WTC11 (cell line): ENCODE data around the gene UBASH3A. TPM values are rescaled to one million over a fixed set of nuclear protein-coding genes. Genes with fewer than 3 reads are reported as not detected.

Experiments used
- ATAC-seq: fragments of 200-7000 bp; cut with Tn5 transposase; 2 replicates; pipeline ENCODE4 v1.10.0; 2021; ENCODE audit warnings: mild to moderate bottlenecking, moderate library complexity
- CTCF ChIA-PET: fragments of 300-600 bp; sonication (Branson Sonifier 250); formaldehyde crosslinking; loops from one replicate; lab custom pipeline; 2021; ENCODE audit warnings: antibody characterized with exemption; lab: Charles Lee
- POLR2A ChIA-PET: fragments of 350-600 bp; sonication (Branson Sonifier 250); formaldehyde crosslinking; loops from one replicate; lab custom pipeline; 2021; ENCODE audit warnings: antibody characterized with exemption; lab: Charles Lee
- DNase-seq: peaks from one replicate; pipeline ENCODE4 v3.0.0; 2021; ENCODE audit warnings: low spot score
- H3K27ac Mint-ChIP-seq: 2 replicates; pipeline ENCODE4 v1.8.0; 2021; ENCODE audit warnings: mixed read lengths
- H3K27me3 Mint-ChIP-seq: 2 replicates; pipeline ENCODE4 v1.8.0; 2021; ENCODE audit warnings: low read depth, mild to moderate bottlenecking, moderate library complexity, mixed read lengths
- H3K36me3 Mint-ChIP-seq: 2 replicates; pipeline ENCODE4 v1.8.0; 2021; ENCODE audit warnings: mixed read lengths
- H3K4me1 Mint-ChIP-seq: 2 replicates; pipeline ENCODE4 v1.8.0; 2022; ENCODE audit warnings: mixed read lengths
- H3K4me3 Mint-ChIP-seq: 2 replicates; pipeline ENCODE4 v1.8.0; 2021; ENCODE audit warnings: mild to moderate bottlenecking, moderate library complexity, mixed read lengths
- H3K9me3 Mint-ChIP-seq: 2 replicates; pipeline ENCODE4 v1.8.0; 2021; ENCODE audit warnings: mixed read lengths
- AFF4 ChIP-seq: sonication (generic); formaldehyde crosslinking; IDR thresholded peaks from 2 replicates; pipeline ENCODE4 v1.8.1; 2023; ENCODE audit warnings: mild to moderate bottlenecking, missing genetic modification reagents, borderline replicate concordance
- CREB1 ChIP-seq: sonication (generic); formaldehyde crosslinking; IDR thresholded peaks from 2 replicates; pipeline ENCODE4 v1.8.0; 2023; ENCODE audit warnings: mild to moderate bottlenecking, missing genetic modification reagents
- E2F5 ChIP-seq: sonication (generic); formaldehyde crosslinking; IDR thresholded peaks from 2 replicates; pipeline ENCODE4 v1.8.1; 2022; ENCODE audit warnings: mild to moderate bottlenecking, moderate library complexity, missing genetic modification reagents
- ESRRA ChIP-seq: sonication (generic); formaldehyde crosslinking; IDR thresholded peaks from 2 replicates; pipeline ENCODE4 v1.8.1; 2022; ENCODE audit warnings: mild to moderate bottlenecking, missing genetic modification reagents, borderline replicate concordance
- IRF1 ChIP-seq: sonication (generic); formaldehyde crosslinking; IDR thresholded peaks from 2 replicates; pipeline ENCODE4 v1.8.0; 2023; ENCODE audit warnings: missing genetic modification reagents
- MAX ChIP-seq: sonication (generic); formaldehyde crosslinking; IDR thresholded peaks from 2 replicates; pipeline ENCODE4 v1.8.0; 2022; ENCODE audit warnings: mild to moderate bottlenecking, missing genetic modification reagents
- MLX ChIP-seq: sonication (generic); formaldehyde crosslinking; IDR thresholded peaks from 2 replicates; pipeline ENCODE4 v1.8.1; 2023; ENCODE audit warnings: mild to moderate bottlenecking, missing genetic modification reagents, moderate library complexity
- NFE2L1 ChIP-seq: sonication (generic); formaldehyde crosslinking; IDR thresholded peaks from 2 replicates; pipeline ENCODE4 v1.8.1; 2023; ENCODE audit warnings: missing genetic modification reagents
- NR2C2 ChIP-seq: sonication (generic); formaldehyde crosslinking; IDR thresholded peaks from 2 replicates; pipeline ENCODE4 v1.8.0; 2022; ENCODE audit warnings: mild to moderate bottlenecking, missing genetic modification reagents
- NR3C1 ChIP-seq: sonication (generic); formaldehyde crosslinking; conservative IDR thresholded peaks from 2 replicates; pipeline ENCODE4 v1.8.1; 2023; ENCODE audit warnings: low read depth, mild to moderate bottlenecking, missing genetic modification reagents
- OVOL2 ChIP-seq: fragments of 250-450 bp; sonication (Bioruptor Pico); IDR thresholded peaks from 2 replicates; pipeline ENCODE4 v1.9.0; 2021; ENCODE audit warnings: mild to moderate bottlenecking, borderline replicate concordance
- PRDM15 ChIP-seq: sonication (generic); formaldehyde crosslinking; IDR thresholded peaks from 2 replicates; pipeline ENCODE4 v1.8.0; 2022; ENCODE audit warnings: missing genetic modification reagents
- PRRX2 ChIP-seq: fragments of 250-450 bp; sonication (Bioruptor Pico); IDR thresholded peaks from 2 replicates; pipeline ENCODE4 v1.8.0; 2021; ENCODE audit warnings: mild to moderate bottlenecking
- TCF7 ChIP-seq: sonication (generic); formaldehyde crosslinking; IDR thresholded peaks from 2 replicates; pipeline ENCODE4 v1.8.0; 2022; ENCODE audit warnings: mild to moderate bottlenecking, low read depth, missing genetic modification reagents, moderate library complexity
- TEAD4 ChIP-seq: sonication (generic); formaldehyde crosslinking; IDR thresholded peaks from 2 replicates; pipeline ENCODE4 v1.8.0; 2022; ENCODE audit warnings: mild to moderate bottlenecking, missing genetic modification reagents
- USF2 ChIP-seq: sonication (generic); formaldehyde crosslinking; IDR thresholded peaks from 2 replicates; pipeline ENCODE4 v1.8.1; 2023; ENCODE audit warnings: mild to moderate bottlenecking, missing genetic modification reagents, moderate library complexity
- ZBTB43 ChIP-seq: sonication (generic); formaldehyde crosslinking; IDR thresholded peaks from 2 replicates; pipeline ENCODE4 v1.8.1; 2023; ENCODE audit warnings: mild to moderate bottlenecking, missing genetic modification reagents
- ZMAT4 ChIP-seq: fragments of 250-450 bp; sonication (Bioruptor Pico); IDR thresholded peaks from 2 replicates; pipeline ENCODE4 v1.9.0; 2021; ENCODE audit warnings: mild to moderate bottlenecking
- ZNF138 ChIP-seq: sonication (generic); formaldehyde crosslinking; conservative IDR thresholded peaks from 2 replicates; pipeline ENCODE4 v1.8.1; 2022; ENCODE audit warnings: mild to moderate bottlenecking, moderate library complexity, missing genetic modification reagents
- ZNF232 ChIP-seq: sonication (generic); formaldehyde crosslinking; IDR thresholded peaks from 2 replicates; pipeline ENCODE4 v1.8.0; 2022; ENCODE audit warnings: mild to moderate bottlenecking, missing genetic modification reagents
- ZNF263 ChIP-seq: sonication (generic); formaldehyde crosslinking; IDR thresholded peaks from 2 replicates; pipeline ENCODE4 v1.8.1; 2022; ENCODE audit warnings: low read depth, mild to moderate bottlenecking, moderate library complexity, missing genetic modification reagents
- ZNF416 ChIP-seq: fragments of 250-450 bp; sonication (Bioruptor Pico); IDR thresholded peaks from 2 replicates; pipeline ENCODE4 v1.9.0; 2021; ENCODE audit warnings: mild to moderate bottlenecking, inconsistent platforms
- total RNA-seq: library from RNA; stranded (reverse); gene quantifications from 3 replicates; pipeline ENCODE4 v1.2.3, GENCODE V29; 2021

Gene UBASH3A
- total RNA-seq, 1 experiment from 2014 or later: not detected

GRCh38 chr21:42486072-42486471 lies 82.4 kb downstream of the UBASH3A start (continued):
- TF ChIP-seq AFF4: no peak
- no peak for TF ChIP-seq CREB1 (CRISPR knock-in tag)
- no peak for TF ChIP-seq ZNF232
- TF ChIP-seq NFE2L1 (CRISPR knock-in tag): no peak
- no peak for TF ChIP-seq PRDM15 (CRISPR knock-in tag)
- TF ChIP-seq NR2C2 (CRISPR knock-in tag): no peak
- no peak for TF ChIP-seq USF2
- no peak for TF ChIP-seq E2F5 (CRISPR knock-in tag)

- Mint-ChIP-seq H3K4me3 (no peak overlapping the region), H3K36me3 (no peaks in the 10 kb centered on the region), H3K9me3 (peaks cover 8% of the 10 kb centered on the region; the same call in 1 of the 2 replicates), H3K4me1 (peaks cover 6% of the 10 kb centered on the region), H3K27me3 (peaks cover 6% of the 10 kb centered on the region; the same call in 1 of the 2 replicates), H3K27ac (no peak overlapping the region)
- DNase-seq: no peak
- POLR2A ChIA-PET: no interaction called here
- CTCF ChIA-PET: no interaction called here
- no peak for ATAC-seq
- TF ChIP-seq OVOL2 (no peak), ZNF416 (CRISPR knock-in tag) (no peak), ZBTB43 (no peak), ESRRA (CRISPR knock-in tag) (no peak), TCF7 (CRISPR knock-in tag) (no peak), ZNF263 (CRISPR knock-in tag) (no peak), ZNF232 (no peak), ZMAT4 (no peak), TEAD4 (CRISPR knock-in tag) (no peak), IRF1 (CRISPR knock-in tag) (no peak), ZNF138 (CRISPR knock-in tag) (no peak), NR3C1 (CRISPR knock-in tag) (no peak), MLX (CRISPR knock-in tag) (no peak), MAX (CRISPR knock-in tag) (no peak), PRRX2 (CRISPR knock-in tag) (no peak)
These were observed 82.8 kb downstream of the UBASH3A start for GRCh38 chr21:42486531-42486930.
